K562 (cell line): ENCODE measurements around the gene COL6A2. TPM values are rescaled to one million over a fixed set of nuclear protein-coding genes. Genes with fewer than 3 reads are reported as not detected.
"Not testable (repeated sequence)": the region's sequence is repeated elsewhere in the genome, so short reads cannot be mapped to it uniquely, and the experiment has no call there.

Source experiments
- ATAC-seq: fragments of 200-7000 bp; cut with Tn5 transposase; 3 replicates; pipeline ENCODE4 v1.9.1; 2020; ENCODE audit warnings: moderate library complexity
- BruUV-seq: library from RNA; stranded (reverse); fragments of 400-500 nt; replicated peaks from 2 replicates; lab custom pipeline; 2021; lab: Mats Ljungman, UMichigan
- CTCF ChIA-PET: fragments of 300-600 bp; formaldehyde crosslinking; extraction: SDS; loops from one replicate; lab custom pipeline; 2021; ENCODE audit warnings: low intra/inter-chr PET ratio; lab: Yijun Ruan, JAX
- POLR2A ChIA-PET: fragments of 300-600, 350-650 bp; sonication (Branson Sonifier 250); formaldehyde crosslinking; extraction: SDS; loops from one replicate; lab custom pipeline; 2021; ENCODE audit warnings: antibody characterized with exemption, inconsistent platforms; lab: Yijun Ruan, JAX
- DNase-seq, 4 experiments: peaks; one replicate each; pipeline versions ENCODE4 v3.0.0 to v3.0.0-alpha.2; 2011 to 2018; ENCODE audit warnings: low spot score in 3 of 4, mixed read lengths in 3 of 4; ENCODE audit errors: extremely low read depth in 1 of 4
- FAIRE-seq: peaks from 2 replicates; lab custom pipeline; 2011; peaks lifted over from hg19 to GRCh38; lab: Jason Lieb, UNC
- H2AFZ ChIP-seq: 2 replicates; pipeline ENCODE4 v1.6.0; 2011; ENCODE audit warnings: low read depth, low read length, control low read depth, inconsistent platforms
- H3K27ac ChIP-seq: fragments of 200-600 bp; 3 replicates; pipeline ENCODE4 v1.8.0; 2011; ENCODE audit warnings: low read depth, mild to moderate bottlenecking, control low read depth, inconsistent platforms, low read length, moderate library complexity, mixed read lengths; ENCODE audit errors: extremely low read depth
- H3K27me3 ChIP-seq, 2 experiments: fragments of 300-600 bp in 1 of 2; 2 replicates in 1 of 2; 3 replicates in 1 of 2; pipeline versions ENCODE4 v1.6.0 to v1.8.0; 2011; ENCODE audit warnings: inconsistent platforms in 2 of 2, low read length in 2 of 2, mild to moderate bottlenecking in 1 of 2, mixed read lengths in 1 of 2, moderate library complexity in 1 of 2; ENCODE audit not compliant: control insufficient read depth in 2 of 2, insufficient read depth in 2 of 2
- H3K36me3 ChIP-seq: fragments of 300-600 bp; 3 replicates; pipeline ENCODE4 v1.8.0; 2011; ENCODE audit warnings: mild to moderate bottlenecking, low read length, inconsistent platforms; ENCODE audit not compliant: control insufficient read depth, insufficient read depth
- H3K4me1 ChIP-seq, 2 experiments: fragments of 200-600 bp in 1 of 2; replicated peaks in 1 of 2; 2 replicates in 1 of 2; 3 replicates in 1 of 2; pipeline versions ENCODE4 v1.5.1 to v1.8.0; 2011; ENCODE audit warnings: inconsistent platforms in 2 of 2, low read length in 2 of 2, mild to moderate bottlenecking in 1 of 2, mixed read lengths in 1 of 2, moderate library complexity in 1 of 2; ENCODE audit not compliant: control insufficient read depth in 2 of 2, insufficient read depth in 2 of 2
- H3K4me2 ChIP-seq: 2 replicates; pipeline ENCODE4 v1.6.1; 2011; ENCODE audit warnings: low read length, control low read depth, inconsistent platforms, mixed read lengths; ENCODE audit not compliant: insufficient read depth
- H3K4me3 ChIP-seq: fragments of 200-600 bp; sonication (generic), shearing (Covaris generic); 2 replicates; pipeline ENCODE4 v1.5.1; 2016; ENCODE audit warnings: control low read depth, inconsistent platforms
- H3K79me2 ChIP-seq: fragments of 200-600 bp; 3 replicates; pipeline ENCODE4 v1.8.0; 2011; ENCODE audit warnings: low read length, inconsistent platforms; ENCODE audit not compliant: control insufficient read depth, insufficient read depth
- H3K9ac ChIP-seq, 2 experiments: 2 replicates each; pipeline versions ENCODE4 v1.6.0 to v1.6.1; 2011; ENCODE audit warnings: low read depth in 2 of 2, low read length in 2 of 2, control low read depth in 1 of 2, inconsistent platforms in 1 of 2, mild to moderate bottlenecking in 1 of 2, mixed read lengths in 1 of 2; ENCODE audit not compliant: insufficient read depth in 1 of 2
- H3K9me1 ChIP-seq: one replicate; pipeline ENCODE4 v1.6.0; 2011; ENCODE audit warnings: inconsistent platforms, mild to moderate bottlenecking, low read length, moderate library complexity; ENCODE audit not compliant: control insufficient read depth, insufficient read depth
- H3K9me3 ChIP-seq: replicated peaks from 2 replicates; pipeline ENCODE4 v1.5.1; 2011; ENCODE audit warnings: low read depth, low read length, inconsistent platforms; ENCODE audit not compliant: control insufficient read depth, insufficient read depth
- H4K20me1 ChIP-seq: replicated peaks from 2 replicates; pipeline ENCODE4 v1.6.1; 2011; ENCODE audit warnings: low read length, inconsistent platforms, mixed read lengths; ENCODE audit not compliant: control insufficient read depth, insufficient read depth
- ESRRB ChIP-seq: fragments of 250-450 bp; sonication (Bioruptor Pico); IDR thresholded peaks from 2 replicates; pipeline ENCODE4 v1.5.0; 2020; ENCODE audit warnings: mild to moderate bottlenecking, moderate library complexity, borderline replicate concordance
- FOXJ2 ChIP-seq: fragments of 200-800 bp; sonication (Bioruptor generic); IDR thresholded peaks from 2 replicates; pipeline ENCODE4 v1.6.1; 2016; ENCODE audit warnings: missing genetic modification characterization, missing compliant biosample characterization
- HINFP ChIP-seq: fragments of 450-650 bp; conservative IDR thresholded peaks from 2 replicates; pipeline ENCODE4 v1.6.1; 2016; ENCODE audit warnings: missing genetic modification characterization, low read depth, mild to moderate bottlenecking, control low read depth, missing compliant biosample characterization
- TFE3 ChIP-seq: fragments of 450-650 bp; formaldehyde crosslinking; IDR thresholded peaks from 2 replicates; pipeline ENCODE4 v1.4.0; 2020; ENCODE audit warnings: mild to moderate bottlenecking, mixed read lengths
- TSHZ1 ChIP-seq: fragments of 250-450 bp; sonication (Bioruptor Pico); IDR thresholded peaks from 2 replicates; pipeline ENCODE4 v1.4.0; 2020; ENCODE audit warnings: mild to moderate bottlenecking, moderate library complexity
- WGBS: fragments of 100-300 bp; shearing (Covaris generic); methylation state at CpG from one replicate; pipeline ENCODE4 v1.1.6; 2016; ENCODE audit warnings: low coverage, mixed read lengths; ENCODE audit not compliant: insufficient coverage; ENCODE audit errors: missing lambda C conversion rate; 5-methylcytosine and 5-hydroxymethylcytosine counted together
- in situ Hi-C: fragments of 300-500 bp; cut with MboI; formaldehyde crosslinking; loops from 4 replicates; pipeline ENCODE4 v1.15.0; 2018; ENCODE audit warnings: inconsistent platforms, mixed read lengths
- intact Hi-C: fragments of 100-400 bp; cut with micrococcal nuclease; formaldehyde crosslinking; loops from 2 replicates; pipeline ENCODE4 v1.14.2; 2022
- polyA plus RNA-seq, 8 experiments: library from polyadenylated mRNA; depleted of rRNA in 4 of 8; stranded (reverse) in 5 of 8; unstranded in 3 of 8; fragments of >200 nt; fragmentation: Nextera tagmentation in 2 of 8; fragmentation: Illumina TruSeq in 1 of 8; extraction: Ambion mirVana in 2 of 8; extraction: Trizol in 1 of 8; gene quantifications; 2 replicates each; pipeline versions ENCODE4 v1.2.1 to v1.2.3, GENCODE V29; 2011 to 2014; ENCODE audit warnings: inconsistent platforms in 1 of 8, missing spikeins in 1 of 8
- total RNA-seq, 7 experiments: library from RNA; depleted of rRNA in 6 of 7; stranded (reverse); fragments of >200 nt in 6 of 7; fragmentation: Illumina TruSeq in 2 of 7; extraction: Trizol in 2 of 7; gene quantifications; 2 replicates each; pipeline versions ENCODE4 v1.2.1 to v1.2.3, GENCODE V29; 2011 to 2021; ENCODE audit warnings: low replicate concordance in 1 of 7
- TF ChIP-seq, protein P1 (sequence below): fragments of 250-450 bp; sonication (Bioruptor Pico); IDR thresholded peaks from 2 replicates; pipeline ENCODE4 v1.8.0; 2021; ENCODE audit warnings: borderline replicate concordance, mild to moderate bottlenecking, moderate library complexity; ENCODE audit not compliant: poor library complexity, severe bottlenecking

Gene COL6A2
- total and polyA plus RNA-seq, 9 of the 15 experiments (the other 6 are each of a cell fraction or from before 2014, with no cell fraction given), result 0.07 to 1.1 (median 0.24) TPM; not detected in 3

- TF ChIP-seq TSHZ1 (CRISPR knock-in tag) (no peak), FOXJ2 (tag) (no peak), ESRRB (CRISPR knock-in tag) (no peak), HINFP (tag) (no peak), TFE3 (no peak)
- TF ChIP-seq, protein P1, sequence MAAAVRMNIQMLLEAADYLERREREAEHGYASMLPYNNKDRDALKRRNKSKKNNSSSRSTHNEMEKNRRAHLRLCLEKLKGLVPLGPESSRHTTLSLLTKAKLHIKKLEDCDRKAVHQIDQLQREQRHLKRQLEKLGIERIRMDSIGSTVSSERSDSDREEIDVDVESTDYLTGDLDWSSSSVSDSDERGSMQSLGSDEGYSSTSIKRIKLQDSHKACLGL (CRISPR knock-in tag), result no peak
These were observed 6.2 kb downstream of the COL6A2 start (continued) for GRCh38 chr21:46104104-46104503.

GRCh38 chr21:46107376-46107775 lies 9.5 kb downstream of the COL6A2 start:
- H3K36me3 ChIP-seq, H2AFZ ChIP-seq, H3K9me3 ChIP-seq, H3K9me1 ChIP-seq, H3K27ac ChIP-seq, CTCF ChIA-PET, intact Hi-C loops, H3K4me3 ChIP-seq, FAIRE-seq, DNase-seq, H3K79me2 ChIP-seq, BruUV-seq, POLR2A ChIA-PET, in situ Hi-C loops, H3K9ac ChIP-seq, ATAC-seq, H3K4me2 ChIP-seq, H4K20me1 ChIP-seq: not testable (repeated sequence)
- Histone ChIP-seq H3K27me3 (peaks cover 0 to 22% of the 10 kb centered on the region in 2 experiments; a peak in 2 of 5 replicates), H3K4me1 (peaks cover 0 to 19% of the 10 kb centered on the region in 2 experiments; a peak in 2 of 5 replicates)
- 5% methylated on average over 2 of the region's 2 CpGs for WGBS
